HG03175 (cell line): ENCODE results near the gene DIDO1.

ENCODE experiments used
- ATAC-seq: cut with Tn5 transposase; IDR thresholded peaks from one replicate; pipeline ENCODE4 v1.9.1; 2021; ENCODE audit warnings: mild to moderate bottlenecking, moderate library complexity; ENCODE audit not compliant: unreplicated experiment

Gene DIDO1

DNA sequence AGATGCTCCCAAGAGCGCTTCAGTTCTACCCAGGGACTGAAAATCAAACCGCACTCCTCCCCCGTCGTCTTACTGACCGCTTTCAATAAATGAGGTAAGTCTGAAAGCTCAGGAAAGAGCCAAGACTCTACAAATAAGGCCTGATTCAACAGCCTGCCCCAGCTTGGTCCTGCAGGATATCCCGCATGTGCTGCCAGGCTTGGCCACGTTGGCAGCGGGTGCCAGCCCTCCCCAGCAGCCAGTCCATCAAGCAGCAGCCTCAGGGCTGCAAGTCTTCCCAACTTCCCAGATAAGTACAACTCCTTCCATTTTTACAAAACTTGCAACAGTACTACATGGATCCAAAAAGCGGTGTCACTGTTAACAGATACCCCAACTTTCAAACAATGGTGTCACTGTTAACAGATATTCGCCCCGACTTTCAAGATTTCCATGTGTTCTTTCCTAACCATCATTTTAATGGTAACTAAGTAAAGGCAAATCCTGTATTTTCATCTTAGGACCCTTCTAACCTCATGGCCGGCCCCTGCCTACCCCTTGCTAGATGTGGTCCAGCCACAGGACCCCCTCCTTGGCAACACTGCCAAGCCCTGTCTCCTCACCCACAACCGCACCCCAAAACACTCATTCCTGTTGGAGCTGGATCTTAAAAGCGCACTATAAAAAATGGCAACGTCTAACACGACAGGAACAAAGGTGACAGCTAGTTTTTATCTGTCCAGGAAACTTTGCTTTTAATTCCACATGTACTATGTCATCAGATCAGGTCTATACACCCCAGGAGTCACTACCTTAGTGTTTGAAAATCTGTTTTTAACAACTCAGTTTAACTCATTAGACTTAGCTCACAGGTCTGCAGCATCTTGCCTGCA, 28.0 kb downstream of the DIDO1 start:
- ATAC-seq, result no peak

GRCh38 chr20:62897666-62898065, 28.6 kb downstream of the DIDO1 start:
- ATAC-seq, result no peak

- no peak for ATAC-seq
Observed at GRCh38 chr20:62896526-62896925, 29.8 kb downstream of the DIDO1 start.

DNA sequence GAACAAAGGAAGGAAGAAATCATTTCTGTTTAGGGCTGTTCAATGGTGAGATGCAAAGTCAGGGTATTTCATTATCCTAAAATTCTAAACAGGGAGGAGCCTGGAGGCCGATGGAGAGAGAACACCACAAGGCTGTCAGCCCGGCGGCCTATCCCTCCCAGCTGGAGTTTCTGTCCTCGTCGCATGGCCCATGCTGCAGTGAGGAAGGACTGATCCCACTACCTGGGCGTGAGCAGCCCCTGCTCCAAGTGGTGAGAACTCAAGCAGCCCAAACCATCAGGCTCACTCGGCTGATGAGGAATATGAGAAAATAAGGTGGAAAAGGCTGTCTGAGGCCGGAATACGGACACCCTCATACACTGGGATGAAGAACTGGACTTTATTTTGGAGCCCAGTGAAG, 30.8 kb downstream of the DIDO1 start:
- ATAC-seq, result no peak

- ATAC-seq, result no peak
Observed at GRCh38 chr20:62894261-62894660, 32.0 kb downstream of the DIDO1 start.

GRCh38 chr20:62893700-62894099, 32.6 kb downstream of the DIDO1 start:
- no peak for ATAC-seq

- ATAC-seq, result no peak
Observed at GRCh38 chr20:62892348-62893304, 33.7 kb downstream of the DIDO1 start.

DNA sequence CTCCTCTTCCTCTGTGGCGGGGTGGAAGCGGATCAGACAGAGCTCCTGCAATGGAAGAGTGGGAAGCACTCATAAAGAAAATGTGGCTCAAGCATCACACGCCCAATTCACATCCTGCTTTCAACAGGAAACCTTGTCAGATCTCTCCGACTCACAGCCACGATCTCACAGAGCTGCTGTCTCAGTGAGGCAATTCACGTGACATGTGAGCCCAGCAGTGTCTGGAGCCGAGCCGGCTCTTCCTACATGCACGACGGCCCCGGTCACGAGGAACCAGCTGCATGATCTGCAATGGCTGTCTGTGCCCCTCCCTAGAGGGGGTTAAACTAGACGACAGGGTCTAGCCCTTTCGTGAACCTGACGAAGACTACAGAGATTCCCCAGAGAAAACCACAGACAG, 35.2 kb downstream of the DIDO1 start:
- no peak for ATAC-seq

GRCh38 chr20:62890444-62890843, 35.9 kb downstream of the DIDO1 start:
- no peak for ATAC-seq

DNA sequence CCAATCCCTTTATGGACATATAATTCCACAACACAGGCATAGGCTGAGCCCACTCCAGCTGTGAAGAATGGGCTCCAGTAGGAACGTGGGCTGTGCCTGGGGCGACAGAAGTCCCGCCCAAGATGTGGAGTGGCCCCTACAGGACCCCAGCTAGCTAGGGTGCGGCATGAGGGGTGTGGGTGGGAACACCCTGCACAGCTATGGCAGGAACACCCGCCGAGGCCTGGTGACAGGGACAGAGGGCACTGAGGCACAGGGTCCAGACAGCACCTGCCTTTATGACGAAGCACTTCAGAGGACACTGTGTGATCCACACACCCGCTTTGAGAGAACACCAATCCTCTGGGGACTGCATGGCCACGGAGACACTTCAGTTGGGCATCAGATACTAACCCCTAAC, 36.4 kb downstream of the DIDO1 start:
- ATAC-seq, result no peak

- ATAC-seq, result no peak
Observed at GRCh38 chr20:62889411-62889810, 36.9 kb downstream of the DIDO1 start.

- no peak for ATAC-seq
Observed at GRCh38 chr20:62888910-62889309, 37.4 kb downstream of the DIDO1 start.

DNA sequence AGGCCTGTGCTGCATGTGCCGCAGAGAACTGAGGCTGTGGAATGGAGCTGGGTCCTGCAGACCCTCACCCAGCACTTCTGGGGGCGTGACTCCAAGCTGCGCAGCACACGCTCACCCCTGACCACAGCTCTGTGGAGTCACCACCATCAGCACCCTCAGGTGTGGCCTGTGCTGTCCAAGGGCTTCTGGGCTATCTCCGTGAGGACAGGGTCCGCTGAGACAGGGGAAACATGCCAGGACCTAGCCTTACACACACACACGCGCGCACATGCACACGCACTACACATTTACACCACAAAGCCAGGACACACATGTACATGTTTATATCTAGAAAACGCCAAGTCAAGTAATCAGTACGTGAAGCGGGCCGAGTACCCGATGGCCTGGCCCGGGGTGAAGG, 37.9 kb downstream of the DIDO1 start:
- no peak for ATAC-seq

DNA sequence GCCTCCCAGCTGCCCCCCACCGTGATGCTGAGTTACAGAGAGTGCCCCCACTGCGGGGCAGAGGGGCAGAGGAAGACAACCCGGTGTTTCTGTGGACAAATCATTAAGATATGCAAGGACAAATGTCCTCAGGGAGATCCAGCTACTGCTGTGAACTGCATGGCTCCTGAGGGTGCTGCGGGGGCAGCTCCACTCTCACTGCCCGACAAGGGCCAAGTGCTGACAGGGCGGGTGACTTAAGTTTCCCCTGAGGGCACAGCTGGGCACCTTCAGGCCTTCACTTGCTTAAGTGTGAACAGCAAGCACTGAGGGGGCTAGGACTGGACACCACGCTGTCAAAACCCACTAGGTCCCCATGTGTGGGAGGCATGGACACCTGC, 38.5 kb downstream of the DIDO1 start:
- ATAC-seq, result no peak

GRCh38 chr20:62887152-62887859, 39.0 kb downstream of the DIDO1 start:
- ATAC-seq, result no peak

DNA sequence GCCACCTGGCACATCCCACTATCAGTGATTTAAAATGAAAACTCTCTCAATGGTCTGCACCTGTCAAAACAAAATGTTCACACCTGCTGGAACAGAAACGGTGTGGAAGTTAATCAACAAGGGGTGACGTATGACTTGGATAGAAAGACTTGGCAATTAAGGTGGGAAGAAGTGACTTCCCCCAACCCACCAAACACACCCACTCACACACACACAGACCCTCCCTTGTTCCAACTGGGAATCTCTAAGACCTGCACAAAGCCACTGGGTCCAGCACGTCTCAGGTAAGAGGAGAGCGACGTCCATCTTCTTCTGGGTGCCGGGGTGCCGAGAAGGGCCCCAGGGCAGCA, 39.6 kb downstream of the DIDO1 start:
- no peak for ATAC-seq

- ATAC-seq, result no peak
Observed at GRCh38 chr20:62885896-62886708, 40.2 kb downstream of the DIDO1 start.

- no peak for ATAC-seq
Observed at GRCh38 chr20:62885046-62885895, 41.0 kb downstream of the DIDO1 start.

- no peak for ATAC-seq
Observed at GRCh38 chr20:62884556-62884955, 41.7 kb downstream of the DIDO1 start.

GRCh38 chr20:62882426-62882825, 43.9 kb downstream of the DIDO1 start:
- no peak for ATAC-seq
